Large intestine (tissue), 3 donors: ENCODE measurements around the gene GPR35. TPM values are rescaled to one million over a fixed set of nuclear protein-coding genes. Genes with fewer than 3 reads are reported as not detected.
"Not testable (repeated sequence)": the region's sequence is repeated elsewhere in the genome, so short reads cannot be mapped to it uniquely, and the experiment has no call there.

ENCODE experiments used
- DNase-seq, 2 donors: peaks; one replicate each; pipeline versions ENCODE4 v3.0.0 to v3.0.0-alpha.2; 2013
- H3K27ac ChIP-seq: one replicate; pipeline ENCODE4 v1.5.1; 2013; ENCODE audit warnings: low read length
- H3K27me3 ChIP-seq: 2 replicates; pipeline ENCODE4 v1.6.1; 2013; ENCODE audit warnings: low read length; ENCODE audit not compliant: control insufficient read depth, insufficient read depth
- H3K36me3 ChIP-seq: 2 replicates; pipeline ENCODE4 v1.6.1; 2013; ENCODE audit warnings: low read length; ENCODE audit not compliant: control insufficient read depth, insufficient read depth
- H3K4me1 ChIP-seq: one replicate; pipeline ENCODE4 v1.6.1; 2013; ENCODE audit warnings: low read length; ENCODE audit not compliant: control insufficient read depth, insufficient read depth
- H3K4me3 ChIP-seq: one replicate; pipeline ENCODE4 v1.5.1; 2013; ENCODE audit warnings: low read length
- H3K9me3 ChIP-seq: one replicate; pipeline ENCODE4 v1.6.1; 2013; ENCODE audit warnings: mild to moderate bottlenecking, low read depth, low read length, moderate library complexity; ENCODE audit not compliant: control insufficient read depth
- WGBS: methylation state at CpG from one replicate; pipeline ENCODE4 v1.1.5; 2013; ENCODE audit warnings: low lambda C conversion rate; ENCODE audit not compliant: insufficient coverage; 5-methylcytosine and 5-hydroxymethylcytosine counted together
- polyA plus RNA-seq: library from polyadenylated mRNA; unstranded; fragments of 120-200 nt; gene quantifications from one replicate; pipeline ENCODE4 v1.2.1, GENCODE V29; 2013

GPR35 gene
- polyA plus RNA-seq, 1 donor: 118 TPM

GRCh38 chr2:240613781-240614180, 11.5 kb upstream of the GPR35 start:
- H3K36me3 ChIP-seq: peaks cover 63% of the 10 kb centered on the region
- H3K4me3 ChIP-seq: no peak overlapping the region
- no peaks in the 10 kb centered on the region for H3K27me3 ChIP-seq
- H3K4me1 ChIP-seq: peaks cover 8% of the 10 kb centered on the region
- peaks cover 11% of the 10 kb centered on the region for H3K9me3 ChIP-seq
- no peak for DNase-seq
- WGBS: no CpG with 5 or more reads among the region's 4 CpGs
- no peak overlapping the region for H3K27ac ChIP-seq

- DNase-seq: no peak
- WGBS: no CpG with 5 or more reads among the region's 9 CpGs
- H3K27me3 ChIP-seq: no peaks in the 10 kb centered on the region
- H3K9me3 ChIP-seq: peaks cover 11% of the 10 kb centered on the region
- H3K27ac ChIP-seq: no peak overlapping the region
- H3K4me1 ChIP-seq: peaks cover 8% of the 10 kb centered on the region
- H3K36me3 ChIP-seq: peaks cover 68% of the 10 kb centered on the region
- no peak overlapping the region for H3K4me3 ChIP-seq
Observed at GRCh38 chr2:240614391-240614790, 10.9 kb upstream of the GPR35 start.

GRCh38 chr2:240615396-240615795, 9.9 kb upstream of the GPR35 start:
- H3K36me3 ChIP-seq: peaks cover 78% of the 10 kb centered on the region
- no CpG with 5 or more reads among the region's 2 CpGs for WGBS
- no peak overlapping the region for H3K27ac ChIP-seq

GRCh38 chr2:240615820-240616547, 9.3 kb upstream of the GPR35 start:
- no peaks in the 10 kb centered on the region for H3K27me3 ChIP-seq

More at GRCh38 chr2:240615396-240615795, 9.9 kb upstream of the GPR35 start:
- peaks cover 8% of the 10 kb centered on the region for H3K4me1 ChIP-seq
- no peaks in the 10 kb centered on the region for H3K27me3 ChIP-seq
- peaks cover 11% of the 10 kb centered on the region for H3K9me3 ChIP-seq
- no peak overlapping the region for H3K4me3 ChIP-seq
- no peak for DNase-seq

GRCh38 chr2:240616860-240617666, 8.2 kb upstream of the GPR35 start:
- H3K27me3 ChIP-seq, DNase-seq, H3K4me3 ChIP-seq, H3K4me1 ChIP-seq, H3K27ac ChIP-seq: not testable (repeated sequence)
- Histone ChIP-seq H3K36me3 (peaks cover 80% of the 10 kb centered on the region), H3K9me3 (peaks cover 11% of the 10 kb centered on the region)
- WGBS: no CpG with 5 or more reads among the region's 5 CpGs

More at GRCh38 chr2:240615820-240616547, 9.3 kb upstream of the GPR35 start:
- Histone ChIP-seq H3K9me3 (peaks cover 11% of the 10 kb centered on the region), H3K4me1 (peaks cover 8% of the 10 kb centered on the region), H3K4me3 (no peak overlapping the region), H3K27ac (no peak overlapping the region), H3K36me3 (peaks cover 78% of the 10 kb centered on the region)
- WGBS: no CpG with 5 or more reads among the region's 20 CpGs
- no peak for DNase-seq

- no peaks in the 10 kb centered on the region for H3K4me1 ChIP-seq
- H3K36me3 ChIP-seq: peaks cover 82% of the 10 kb centered on the region
- no CpG with 5 or more reads among the region's 6 CpGs for WGBS
- H3K27me3 ChIP-seq: no peaks in the 10 kb centered on the region
- H3K27ac ChIP-seq: no peak overlapping the region
- no peak for DNase-seq
- no peak overlapping the region for H3K4me3 ChIP-seq
- peaks cover 11% of the 10 kb centered on the region for H3K9me3 ChIP-seq
Observed at GRCh38 chr2:240618776-240619175, 6.5 kb upstream of the GPR35 start.

GRCh38 chr2:240619506-240620148, 5.7 kb upstream of the GPR35 start:
- 87% methylated on average over 3 of the region's 19 CpGs for WGBS
- H3K4me1 ChIP-seq: no peaks in the 10 kb centered on the region
- H3K9me3 ChIP-seq: peaks cover 11% of the 10 kb centered on the region
- no peak for DNase-seq
- no peaks in the 10 kb centered on the region for H3K27me3 ChIP-seq
- H3K27ac ChIP-seq: no peak overlapping the region
- no peak overlapping the region for H3K4me3 ChIP-seq
- peaks cover 74% of the 10 kb centered on the region for H3K36me3 ChIP-seq

- no peaks in the 10 kb centered on the region for H3K27me3 ChIP-seq
- peaks cover 11% of the 10 kb centered on the region for H3K9me3 ChIP-seq
- DNase-seq: no peak
- no peak overlapping the region for H3K27ac ChIP-seq
- peaks cover 72% of the 10 kb centered on the region for H3K36me3 ChIP-seq
- no CpG with 5 or more reads among the region's 13 CpGs for WGBS
- H3K4me1 ChIP-seq: no peaks in the 10 kb centered on the region
- H3K4me3 ChIP-seq: no peak overlapping the region
Observed at GRCh38 chr2:240620149-240620731, 5.0 kb upstream of the GPR35 start.

- no peak for DNase-seq
- WGBS: 100% methylated on average over 1 of the region's 7 CpGs
- Histone ChIP-seq H3K27ac (no peak overlapping the region), H3K4me3 (no peak overlapping the region), H3K4me1 (no peaks in the 10 kb centered on the region), H3K36me3 (peaks cover 69% of the 10 kb centered on the region), H3K9me3 (peaks cover 9% of the 10 kb centered on the region), H3K27me3 (no peaks in the 10 kb centered on the region)
Observed at GRCh38 chr2:240620859-240621258, 4.4 kb upstream of the GPR35 start.

- WGBS: no CpG with 5 or more reads among the region's 9 CpGs
- no peak overlapping the region for H3K27ac ChIP-seq
- H3K27me3 ChIP-seq: no peaks in the 10 kb centered on the region
- peaks cover 5% of the 10 kb centered on the region for H3K9me3 ChIP-seq
- peaks cover 57% of the 10 kb centered on the region for H3K36me3 ChIP-seq
- peaks cover 7% of the 10 kb centered on the region for H3K4me1 ChIP-seq
- DNase-seq: no peak
- H3K4me3 ChIP-seq: no peak overlapping the region
Observed at GRCh38 chr2:240622060-240622411, 3.2 kb upstream of the GPR35 start.
